DND-41 (cell line): ENCODE results near the gene RYR3.

Source experiments
- CTCF ChIP-seq: IDR thresholded peaks from 2 replicates; pipeline ENCODE4 v1.5.1; 2012; ENCODE audit warnings: borderline replicate concordance, low read length, moderate library complexity, mild to moderate bottlenecking; ENCODE audit not compliant: poor library complexity, severe bottlenecking; ENCODE audit errors: extremely low read depth
- EZH2 ChIP-seq: IDR thresholded peaks from 3 replicates; pipeline ENCODE4 v1.6.1; 2012; ENCODE audit warnings: borderline replicate concordance, low read depth, mild to moderate bottlenecking, moderate library complexity, low read length, inconsistent platforms; ENCODE audit not compliant: severe bottlenecking

GRCh38 chr15:33846862-33847261 is 536.1 kb downstream of the RYR3 start:
- no peak for TF ChIP-seq CTCF
- TF ChIP-seq EZH2 = no peak
